Urothelium cell line (cell line): ENCODE results near the gene NTF3.

ENCODE experiments used
- DNase-seq: peaks from one replicate; pipeline ENCODE4 v3.0.0; 2011; ENCODE audit warnings: low spot score, mixed read lengths
- FAIRE-seq: peaks from 2 replicates; lab custom pipeline; 2011; peaks lifted over from hg19 to GRCh38; lab: Jason Lieb, UNC

NTF3 gene

GRCh38 chr12:5509102-5509501, 77.2 kb downstream of the NTF3 start:
- no peak for FAIRE-seq
- no peak for DNase-seq

- DNase-seq (no peak), FAIRE-seq (no peak)
Observed at GRCh38 chr12:5509557-5509956, 77.6 kb downstream of the NTF3 start.

- no peak for FAIRE-seq
- DNase-seq, result no peak
Observed at GRCh38 chr12:5510251-5510805, 78.4 kb downstream of the NTF3 start.

GRCh38 chr12:5511256-5511643, 79.3 kb downstream of the NTF3 start:
- no peak for FAIRE-seq
- no peak for DNase-seq

GRCh38 chr12:5511644-5512600, 80.0 kb downstream of the NTF3 start:
- no peak for DNase-seq
- FAIRE-seq, result no peak

GRCh38 chr12:5512601-5512970, 80.7 kb downstream of the NTF3 start:
- DNase-seq (no peak), FAIRE-seq (no peak)

- no peak for FAIRE-seq
- no peak for DNase-seq
Observed at GRCh38 chr12:5513406-5513805, 81.5 kb downstream of the NTF3 start.

- DNase-seq (no peak), FAIRE-seq (no peak)
Observed at GRCh38 chr12:5514016-5514415, 82.1 kb downstream of the NTF3 start.

GRCh38 chr12:5514545-5514944, 82.6 kb downstream of the NTF3 start:
- FAIRE-seq (no peak), DNase-seq (no peak)

GRCh38 chr12:5515458-5515857, 83.5 kb downstream of the NTF3 start:
- FAIRE-seq, result peak; percentile 27

GRCh38 chr12:5516371-5517241, 84.7 kb downstream of the NTF3 start:
- no peak for FAIRE-seq

More at GRCh38 chr12:5515458-5515857, 83.5 kb downstream of the NTF3 start:
- DNase-seq, result no peak

GRCh38 chr12:5518584-5519365, 86.9 kb downstream of the NTF3 start:
- FAIRE-seq (no peak), DNase-seq (no peak)

More at GRCh38 chr12:5516371-5517241, 84.7 kb downstream of the NTF3 start:
- no peak for DNase-seq

GRCh38 chr12:5520037-5520436, 88.1 kb downstream of the NTF3 start:
- DNase-seq (no peak), FAIRE-seq (no peak)

- FAIRE-seq (no peak), DNase-seq (no peak)
Observed at GRCh38 chr12:5520831-5521230, 88.9 kb downstream of the NTF3 start.

- DNase-seq (no peak), FAIRE-seq (peak; percentile 74)
Observed at GRCh38 chr12:5521456-5522325, 89.8 kb downstream of the NTF3 start.

GRCh38 chr12:5522432-5523335, 90.8 kb downstream of the NTF3 start:
- FAIRE-seq (peak; percentile 65), DNase-seq (peak; percentile 54)

- FAIRE-seq, result no peak
- DNase-seq, result no peak
Observed at GRCh38 chr12:5523396-5524115, 91.6 kb downstream of the NTF3 start.
